LoVo (cell line): Measurements from ENCODE around the gene TRIM39.
"Not testable (repeated sequence)": the region's sequence is repeated elsewhere in the genome, so short reads cannot be mapped to it uniquely, and the experiment has no call there.

Source experiments
- DNase-seq: peaks from one replicate; pipeline ENCODE4 v3.0.0-alpha.2; 2016; ENCODE audit warnings: low spot score

The TRIM39 gene

GRCh38 chr6:30363459-30363858 lies 36.7 kb downstream of the TRIM39 start:
- DNase-seq, result no peak

GRCh38 chr6:30364591-30364990 lies 37.9 kb downstream of the TRIM39 start:
- DNase-seq, result no peak

GRCh38 chr6:30369280-30369679 lies 42.6 kb downstream of the TRIM39 start:
- DNase-seq, result not testable (repeated sequence)

- DNase-seq, result peak; percentile 43
These were observed 51.7 kb downstream of the TRIM39 start for GRCh38 chr6:30378290-30378937.

GRCh38 chr6:30380464-30380863 lies 53.7 kb downstream of the TRIM39 start:
- no peak for DNase-seq

- DNase-seq, result no peak
These were observed 59.4 kb downstream of the TRIM39 start for GRCh38 chr6:30386166-30386565.

- no peak for DNase-seq
These were observed 64.5 kb downstream of the TRIM39 start for GRCh38 chr6:30391240-30391639.
